ENCODE measurements around the gene GTF3C5.
"Not testable (repeated sequence)": the region's sequence is repeated elsewhere in the genome, so short reads cannot be mapped to it uniquely, and the experiment has no call there.

- not testable (repeated sequence) for TF ChIP-seq POLR2A (IDR thresholded peaks at IDR 0.05; ENCODE audit: low read length); GATA1 (IDR thresholded peaks at IDR 0.05; ENCODE audit: low read depth, low read length)
These were observed 41.4 kb downstream of the GTF3C5 start for GRCh38 chr9:133072210-133072609.

Measured in erythroblast (primary cell).